HG03064 (cell line): ENCODE measurements around the gene SLC45A3.
"Not testable (repeated sequence)": the region's sequence is repeated elsewhere in the genome, so short reads cannot be mapped to it uniquely, and the experiment has no call there.

Experiments
- ATAC-seq: cut with Tn5 transposase; IDR thresholded peaks from one replicate; pipeline ENCODE4 v1.9.1; 2021; ENCODE audit warnings: low read depth; ENCODE audit not compliant: unreplicated experiment

The SLC45A3 gene

GRCh38 chr1:205645519-205645918 is 34.8 kb downstream of the SLC45A3 start:
- ATAC-seq, result no peak

GRCh38 chr1:205642679-205643307 is 37.5 kb downstream of the SLC45A3 start:
- ATAC-seq, result no peak

GRCh38 chr1:205639567-205639966 is 40.7 kb downstream of the SLC45A3 start:
- no peak for ATAC-seq

GRCh38 chr1:205637854-205638468 is 42.3 kb downstream of the SLC45A3 start:
- ATAC-seq, result no peak

- no peak for ATAC-seq
Measured at GRCh38 chr1:205636732-205637131, 43.6 kb downstream of the SLC45A3 start.

- not testable (repeated sequence) for ATAC-seq
Measured at GRCh38 chr1:205636138-205636530, 44.2 kb downstream of the SLC45A3 start.

- no peak for ATAC-seq
Measured at GRCh38 chr1:205633421-205633976, 46.8 kb downstream of the SLC45A3 start.

GRCh38 chr1:205632669-205633169 is 47.6 kb downstream of the SLC45A3 start:
- ATAC-seq, result no peak

- peak; percentile 81 for ATAC-seq
Measured at GRCh38 chr1:205631768-205632668, 48.3 kb downstream of the SLC45A3 start, which contains the start of gene ELK4. Gene ELK4 (minus strand): TSS chr1:205632011. CDS start chr1:205623882, 8,129 bp downstream.

- ATAC-seq, result peak; percentile 52
Measured at GRCh38 chr1:205631010-205631767, 49.1 kb downstream of the SLC45A3 start.

GRCh38 chr1:205630651-205631009 is 49.7 kb downstream of the SLC45A3 start:
- ATAC-seq, result no peak

- ATAC-seq, result no peak
Measured at GRCh38 chr1:205630241-205630640, 50.1 kb downstream of the SLC45A3 start.

- ATAC-seq, result no peak
Measured at GRCh38 chr1:205629751-205630150, 50.6 kb downstream of the SLC45A3 start.

GRCh38 chr1:205627956-205628355 is 52.4 kb downstream of the SLC45A3 start:
- no peak for ATAC-seq

- ATAC-seq, result no peak
Measured at GRCh38 chr1:205626216-205626615, 54.1 kb downstream of the SLC45A3 start.

GRCh38 chr1:205623646-205624045 is 56.7 kb downstream of the SLC45A3 start:
- ATAC-seq, result no peak

- ATAC-seq, result no peak
Measured at GRCh38 chr1:205620269-205620668, 60.0 kb downstream of the SLC45A3 start.

- ATAC-seq, result no peak
Measured at GRCh38 chr1:205619376-205619775, 60.9 kb downstream of the SLC45A3 start.

- no peak for ATAC-seq
Measured at GRCh38 chr1:205616563-205617293, 63.6 kb downstream of the SLC45A3 start.
